ENCODE measurements around the gene NIT1. TPM values are rescaled to one million over a fixed set of nuclear protein-coding genes. Genes with fewer than 3 reads are reported as not detected.

Gene NIT1
- total and polyA plus RNA-seq, 2 of the 13 experiments (the other 11 are each of a cell fraction or from before 2014, with no cell fraction given) = 22.7 to 31.0 TPM

DNA sequence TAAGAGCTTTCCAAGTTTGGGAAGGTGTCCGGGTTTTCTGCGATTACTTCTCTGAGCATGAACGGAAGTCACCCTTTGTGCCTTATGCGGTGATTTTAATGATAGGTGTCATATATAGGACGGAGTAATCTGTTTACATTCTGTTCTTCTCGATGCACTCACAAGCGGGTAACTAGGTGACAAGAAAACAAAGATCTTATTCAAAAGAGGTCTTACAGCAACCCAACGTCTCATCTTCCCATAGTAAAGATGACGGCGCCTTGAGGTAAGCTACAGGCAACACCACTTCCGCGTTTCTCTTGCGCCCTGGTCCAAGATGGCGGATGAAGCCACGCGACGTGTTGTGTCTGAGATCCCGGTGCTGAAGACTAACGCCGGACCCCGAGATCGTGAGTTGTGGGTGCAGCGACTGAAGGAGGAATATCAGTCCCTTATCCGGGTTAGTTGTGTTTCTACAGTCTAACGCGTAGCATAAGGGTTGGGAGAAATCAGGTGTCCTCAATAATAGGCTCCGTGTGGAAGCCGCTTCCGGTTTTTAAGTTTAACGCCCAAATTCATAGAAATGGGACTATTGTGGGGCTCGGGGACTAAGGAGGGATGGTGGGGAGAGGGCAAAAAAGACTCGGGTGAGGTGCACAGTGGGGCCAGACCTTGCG lies 35.9 kb downstream of the NIT1 start, which contains the start of gene UFC1 (continued):
- peak in 1 of 2 experiments; percentile 70; a peak in 1 of 4 replicates for TF ChIP-seq KLF16 (CRISPR knock-in tag; IDR thresholded peaks at IDR 0.05)
- no peak for TF ChIP-seq NRL (CRISPR knock-in tag; IDR thresholded peaks at IDR 0.05; ENCODE audit: borderline replicate concordance)
- TF ChIP-seq, protein P1, sequence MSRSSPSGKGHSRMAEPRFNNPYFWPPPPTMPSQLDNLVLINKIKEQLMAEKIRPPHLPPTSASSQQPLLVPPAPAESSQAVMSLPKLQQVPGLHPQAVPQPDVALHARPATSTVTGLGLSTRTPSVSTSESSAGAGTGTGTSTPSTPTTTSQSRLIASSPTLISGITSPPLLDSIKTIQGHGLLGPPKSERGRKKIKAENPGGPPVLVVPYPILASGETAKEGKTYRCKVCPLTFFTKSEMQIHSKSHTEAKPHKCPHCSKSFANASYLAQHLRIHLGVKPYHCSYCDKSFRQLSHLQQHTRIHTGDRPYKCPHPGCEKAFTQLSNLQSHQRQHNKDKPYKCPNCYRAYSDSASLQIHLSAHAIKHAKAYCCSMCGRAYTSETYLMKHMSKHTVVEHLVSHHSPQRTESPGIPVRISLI (CRISPR knock-in tag; IDR thresholded peaks at IDR 0.05; ENCODE audit: borderline replicate concordance) = no peak
- 0 out of 2 replicates have a peak, but pooled peaks have one; percentile 32 for TF ChIP-seq MTA1 (CRISPR knock-in tag; IDR thresholded peaks at IDR 0.05; ENCODE audit: borderline replicate concordance)
- peak; percentile 31; the same call in 1 of the 2 replicates for TF ChIP-seq ZNF556 (CRISPR knock-in tag; IDR thresholded peaks at IDR 0.05; ENCODE audit: borderline replicate concordance)
- no peak for TF ChIP-seq ZNF546 (CRISPR knock-in tag; conservative IDR thresholded peaks at IDR 0.05)
- peak; percentile 95 for TF ChIP-seq ELF4 (CRISPR knock-in tag; IDR thresholded peaks at IDR 0.05; ENCODE audit: borderline replicate concordance)
- no peak; the same call in 1 of the 2 replicates for TF ChIP-seq ZNF414 (CRISPR knock-in tag; IDR thresholded peaks at IDR 0.05)
- no peak for TF ChIP-seq ATF6 (CRISPR knock-in tag; conservative IDR thresholded peaks at IDR 0.05)
- no peak for TF ChIP-seq ZMAT3 (CRISPR knock-in tag; conservative IDR thresholded peaks at IDR 0.05)
- no peak for TF ChIP-seq POLR2AphosphoS2 (IDR thresholded peaks at IDR 0.05; ENCODE audit: low read depth, low read length)
- no peak; the same call in 1 of the 2 replicates for TF ChIP-seq MIXL1 (CRISPR knock-in tag; IDR thresholded peaks at IDR 0.05)
- no peak; the same call in 1 of the 2 replicates for TF ChIP-seq SIX4 (CRISPR knock-in tag; IDR thresholded peaks at IDR 0.05)
- peak; percentile 73 for TF ChIP-seq ZNF331 (CRISPR knock-in tag; IDR thresholded peaks at IDR 0.05)
- TF ChIP-seq, protein P2, sequence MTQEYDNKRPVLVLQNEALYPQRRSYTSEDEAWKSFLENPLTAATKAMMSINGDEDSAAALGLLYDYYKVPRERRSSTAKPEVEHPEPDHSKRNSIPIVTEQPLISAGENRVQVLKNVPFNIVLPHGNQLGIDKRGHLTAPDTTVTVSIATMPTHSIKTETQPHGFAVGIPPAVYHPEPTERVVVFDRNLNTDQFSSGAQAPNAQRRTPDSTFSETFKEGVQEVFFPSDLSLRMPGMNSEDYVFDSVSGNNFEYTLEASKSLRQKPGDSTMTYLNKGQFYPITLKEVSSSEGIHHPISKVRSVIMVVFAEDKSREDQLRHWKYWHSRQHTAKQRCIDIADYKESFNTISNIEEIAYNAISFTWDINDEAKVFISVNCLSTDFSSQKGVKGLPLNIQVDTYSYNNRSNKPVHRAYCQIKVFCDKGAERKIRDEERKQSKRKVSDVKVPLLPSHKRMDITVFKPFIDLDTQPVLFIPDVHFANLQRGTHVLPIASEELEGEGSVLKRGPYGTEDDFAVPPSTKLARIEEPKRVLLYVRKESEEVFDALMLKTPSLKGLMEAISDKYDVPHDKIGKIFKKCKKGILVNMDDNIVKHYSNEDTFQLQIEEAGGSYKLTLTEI (CRISPR knock-in tag; conservative IDR thresholded peaks at IDR 0.05) = no peak
- TF ChIP-seq SRSF9 (IDR thresholded peaks at IDR 0.05; ENCODE audit: borderline replicate concordance, insufficient read depth, low read depth, low read length, poor library complexity, severe bottlenecking) = no peak
- TF ChIP-seq SNAPC2 (CRISPR knock-in tag; IDR thresholded peaks at IDR 0.05) = peak; percentile 66; the same call in 1 of the 2 replicates
- TF ChIP-seq KLF11 (CRISPR knock-in tag; IDR thresholded peaks at IDR 0.05) = peak; percentile 72; the same call in 1 of the 2 replicates
- no peak for TF ChIP-seq ZNF605 (CRISPR knock-in tag; IDR thresholded peaks at IDR 0.05)
- TF ChIP-seq KDM4B (CRISPR knock-in tag; IDR thresholded peaks at IDR 0.05) = no peak
- 0 out of 2 replicates have a peak, but pooled peaks have one; percentile 20 for TF ChIP-seq FOXK2 (IDR thresholded peaks at IDR 0.05)
- TF ChIP-seq TRIM24 (CRISPR knock-in tag; IDR thresholded peaks at IDR 0.05) = no peak
